NCI-H1436 treated with DMSO at 0.1 percent for 48 hours (cell line): ENCODE data around the gene CACNA2D4.

ENCODE experiments used
- DNase-seq: peaks from one replicate; lab custom pipeline; 2025; lab: John Stamatoyannopoulos, UW

Gene CACNA2D4

GRCh38 chr12:1934831-1935230 is 16.4 kb upstream of the CACNA2D4 start:
- no peak for DNase-seq

DNA sequence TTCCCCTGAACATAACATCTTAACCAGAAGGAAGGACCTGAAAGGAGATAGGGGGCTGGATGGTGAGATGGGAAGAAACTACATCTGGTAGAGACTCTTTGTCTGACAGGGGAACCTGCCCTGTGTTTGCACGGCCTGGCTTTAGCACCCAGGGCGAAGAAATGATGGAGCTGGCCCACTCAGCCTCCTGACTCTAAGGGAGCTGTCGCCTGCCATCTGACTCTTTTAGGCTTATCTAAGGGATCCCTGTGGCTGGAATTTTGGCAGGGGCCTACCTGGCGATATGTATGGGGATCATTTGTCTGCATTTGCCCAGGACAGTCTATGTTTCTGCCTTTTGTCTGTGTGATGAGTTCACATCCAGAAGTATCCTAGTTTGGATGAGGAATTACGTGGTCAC is 15.6 kb upstream of the CACNA2D4 start:
- no peak for DNase-seq

GRCh38 chr12:1933342-1934051 is 15.0 kb upstream of the CACNA2D4 start:
- peak; percentile 74 for DNase-seq

DNA sequence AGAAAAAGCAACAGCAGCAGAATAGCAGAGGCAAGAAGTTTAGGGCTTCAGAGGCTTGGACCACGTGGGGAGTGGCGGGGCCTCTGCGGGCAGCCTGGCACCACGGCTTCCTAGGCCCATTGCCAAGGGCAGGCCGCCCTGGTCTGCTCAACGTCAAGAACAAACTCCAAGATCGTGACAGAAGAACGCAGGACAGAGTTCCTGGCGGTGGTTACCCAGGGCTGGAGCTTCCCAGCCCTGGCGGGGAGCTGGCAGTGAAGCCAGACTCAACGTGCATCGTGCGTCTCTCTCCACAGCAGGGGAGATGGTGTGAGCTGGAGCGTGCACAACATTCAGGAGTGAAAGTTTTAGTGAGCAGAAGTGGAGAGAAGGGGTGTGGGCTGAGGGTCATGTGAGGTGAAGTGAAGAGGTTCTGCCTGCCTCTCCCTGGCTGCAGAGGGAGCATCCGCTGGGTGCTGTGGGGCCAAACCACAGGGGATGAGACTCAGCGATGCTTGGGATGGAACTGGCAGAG is 13.9 kb upstream of the CACNA2D4 start:
- DNase-seq = no peak

DNA sequence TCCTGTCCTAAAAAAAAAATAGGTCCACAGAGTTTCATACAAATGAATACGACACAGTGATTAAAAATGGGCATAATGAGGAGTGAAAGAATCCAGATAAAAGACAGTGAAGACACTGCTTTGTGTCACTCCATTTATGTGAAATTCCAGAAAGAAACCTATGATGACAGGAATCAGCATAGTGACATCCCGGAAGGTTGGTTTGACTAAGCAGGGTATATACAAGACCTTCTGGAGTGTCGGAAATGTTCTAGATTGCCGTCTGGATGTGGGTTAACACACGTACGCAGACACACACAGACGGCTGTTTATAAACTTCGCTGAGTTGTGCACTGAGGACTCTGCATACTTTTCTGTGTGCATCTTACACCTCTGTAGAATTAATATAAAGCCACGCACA is 13.2 kb upstream of the CACNA2D4 start:
- no peak for DNase-seq

DNA sequence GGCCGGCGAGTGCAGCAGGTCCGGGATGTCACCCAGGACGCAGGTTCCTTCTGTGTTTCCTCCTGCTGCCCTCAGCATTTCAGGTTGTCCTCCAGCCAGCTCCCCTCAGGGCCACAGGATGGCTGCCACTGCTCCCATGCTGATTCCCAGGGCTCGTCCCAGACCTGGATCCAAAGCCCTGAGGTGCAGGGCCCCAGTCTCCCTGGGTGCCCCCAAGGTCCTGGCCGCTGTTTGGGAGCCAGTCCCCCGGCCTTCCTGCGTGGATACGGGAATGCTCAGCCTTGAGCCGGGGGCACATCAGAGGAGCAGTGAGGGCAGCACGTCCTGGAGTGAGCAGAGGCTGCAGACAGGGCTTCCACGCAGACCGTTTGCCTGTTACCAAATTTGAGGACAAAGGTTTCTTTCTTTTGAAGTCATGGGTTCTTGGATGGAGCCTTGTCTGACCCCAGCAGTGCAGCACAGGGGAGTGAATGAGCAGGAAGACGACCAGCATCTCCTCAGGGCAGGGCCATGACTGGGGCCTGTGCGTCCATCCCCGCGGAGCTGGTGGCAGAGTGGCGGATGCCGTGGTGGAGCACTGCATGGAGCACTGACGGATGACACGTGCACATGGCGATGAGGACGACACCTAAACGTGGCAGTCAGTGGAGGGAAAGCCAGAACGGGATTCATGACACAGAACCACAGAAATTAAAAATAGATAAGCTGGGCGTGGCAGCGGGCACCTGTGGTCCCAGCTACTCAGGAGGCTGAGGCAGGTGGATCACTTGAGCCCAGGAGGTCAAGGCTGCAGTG is 12.5 kb upstream of the CACNA2D4 start:
- DNase-seq = no peak

- DNase-seq = no peak
Measured at GRCh38 chr12:1929985-1930802, 11.7 kb upstream of the CACNA2D4 start.

DNA sequence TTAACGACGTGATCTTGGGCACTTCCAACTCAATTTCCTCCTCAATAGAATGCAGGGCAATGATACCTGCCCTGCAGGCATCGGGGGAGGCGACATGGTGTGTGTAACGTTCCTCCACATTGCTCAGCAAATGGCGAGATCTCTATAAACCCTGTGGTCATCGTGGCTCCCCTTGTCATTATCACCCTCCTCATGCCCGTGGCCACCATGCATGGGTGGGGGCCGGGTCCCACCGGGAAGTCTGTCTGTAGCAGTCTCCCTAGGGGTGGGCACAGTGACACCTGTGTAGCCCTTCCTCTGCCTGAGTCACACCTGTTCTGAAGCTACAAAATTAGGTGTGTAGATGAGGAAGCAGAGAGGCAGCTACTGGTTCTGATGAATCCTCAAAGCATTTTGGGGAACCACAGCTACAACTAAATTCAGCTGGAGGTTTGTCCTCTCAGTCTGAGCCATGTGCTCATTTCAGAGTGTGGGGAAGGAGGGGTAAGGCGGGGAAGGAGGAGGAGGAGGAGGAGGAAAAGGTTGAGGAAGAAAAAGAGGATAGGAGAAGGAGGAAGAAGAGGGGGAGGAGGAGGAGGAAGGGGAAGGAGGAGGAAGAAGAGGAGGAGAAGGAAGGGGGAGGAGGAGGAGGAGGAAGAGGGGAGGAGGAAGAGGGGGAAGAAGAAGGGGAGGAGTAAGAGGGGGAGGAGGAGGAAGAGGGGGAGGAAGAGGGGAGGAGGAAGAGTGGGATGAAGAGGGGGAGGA is 11.0 kb upstream of the CACNA2D4 start:
- DNase-seq = no peak

DNA sequence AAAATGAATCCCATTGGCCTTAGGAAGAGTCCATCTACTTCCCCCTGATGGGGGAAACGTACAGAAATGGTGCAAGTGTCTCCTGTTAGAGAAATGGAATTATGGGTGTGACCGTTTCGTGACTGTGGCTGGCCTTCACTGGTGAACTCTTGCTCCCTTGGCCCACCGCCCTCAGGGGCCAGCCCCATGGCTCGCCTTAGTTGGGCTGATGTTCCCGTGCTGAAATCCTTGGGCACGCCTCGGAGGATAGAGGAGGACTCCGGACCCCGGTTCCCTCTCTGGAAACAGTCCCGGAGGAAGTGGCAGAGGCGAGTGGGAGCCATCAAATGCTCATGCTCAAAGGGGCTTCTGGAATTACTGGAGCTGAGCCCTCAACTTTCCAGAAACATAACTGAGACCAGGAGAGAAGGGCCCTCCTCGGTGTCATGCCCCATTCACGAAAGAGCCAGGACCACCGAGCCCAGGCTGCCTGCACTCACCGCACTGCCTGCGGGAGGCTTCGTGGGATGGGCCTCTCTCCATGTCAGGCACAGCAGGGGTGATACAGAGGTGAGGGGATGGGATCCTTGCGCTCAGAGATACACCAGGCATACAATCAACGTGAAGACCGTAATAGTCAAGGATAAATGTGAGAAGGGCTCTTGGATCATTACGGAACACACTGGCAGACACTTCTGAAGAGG is 10.1 kb upstream of the CACNA2D4 start:
- DNase-seq = no peak

GRCh38 chr12:1927751-1928351 is 9.4 kb upstream of the CACNA2D4 start:
- no peak for DNase-seq

GRCh38 chr12:1927051-1927680 is 8.7 kb upstream of the CACNA2D4 start:
- no peak for DNase-seq

DNA sequence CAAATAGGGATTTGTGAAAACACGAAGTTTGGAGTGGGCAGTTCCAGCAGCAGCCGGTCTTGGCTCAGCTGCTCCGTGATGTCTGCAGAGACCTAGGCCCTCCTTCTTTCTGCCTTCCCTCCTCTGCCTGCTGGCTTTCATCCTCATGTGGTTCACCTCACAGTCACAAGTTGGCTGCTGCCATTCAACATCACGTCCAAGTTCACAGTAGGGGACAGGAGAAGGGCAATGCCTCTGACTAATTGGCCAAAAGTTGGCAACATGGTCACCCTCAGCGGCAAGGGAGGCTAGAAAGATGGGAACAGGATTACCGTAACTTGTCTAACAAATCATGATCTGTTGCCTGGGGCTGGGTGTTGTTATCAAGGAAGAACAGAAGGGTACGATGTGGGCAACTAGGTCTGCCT is 7.8 kb upstream of the CACNA2D4 start:
- DNase-seq = no peak

DNA sequence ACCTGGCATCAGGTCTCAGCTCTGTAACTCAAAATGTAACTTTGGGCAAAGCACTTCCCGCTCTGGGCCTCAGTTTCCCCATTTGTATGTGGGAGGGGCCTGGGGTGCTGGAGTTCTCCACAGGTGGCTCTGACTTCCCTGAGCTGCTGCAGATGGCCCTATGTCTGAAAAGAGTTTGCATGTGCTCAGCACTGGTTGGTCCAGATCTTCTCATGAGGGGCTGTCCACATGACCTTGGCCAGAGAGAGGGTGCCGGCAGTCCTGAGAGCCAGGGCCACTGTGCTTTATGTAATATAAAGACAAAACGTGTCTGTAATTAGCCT is 7.2 kb upstream of the CACNA2D4 start:
- DNase-seq = no peak

DNA sequence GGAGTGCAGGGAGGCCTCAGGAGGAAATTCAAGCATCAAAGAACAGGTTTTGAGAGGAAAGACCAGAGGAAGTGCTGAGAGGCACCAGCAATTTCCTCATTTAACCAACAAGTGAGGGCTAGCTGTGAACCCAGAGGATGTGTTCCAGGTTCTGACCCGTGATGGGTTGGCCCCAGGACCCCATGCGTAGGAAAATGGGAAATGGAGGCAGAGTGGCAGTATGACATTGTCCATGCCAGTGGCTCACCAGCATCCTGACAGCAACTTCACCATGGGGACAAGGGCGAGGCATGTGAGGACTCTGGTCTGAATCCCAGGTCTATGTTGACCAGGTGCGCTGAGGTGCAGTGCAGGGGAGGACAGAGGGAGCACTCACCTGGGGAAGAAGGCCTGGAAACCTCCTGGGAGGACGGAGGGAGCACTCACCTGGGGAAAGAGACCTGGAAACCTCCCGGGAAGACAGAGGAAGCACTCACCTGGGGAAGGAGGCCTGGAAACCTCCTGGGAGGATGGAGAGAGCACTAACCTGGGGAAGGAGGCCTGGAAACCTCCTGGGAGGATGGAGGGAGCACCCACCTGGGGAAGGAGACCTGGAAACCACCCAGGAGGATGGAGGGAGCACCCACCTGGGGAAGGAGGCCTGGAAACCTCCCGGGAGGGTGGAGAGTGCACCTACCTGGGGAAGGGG is 6.7 kb upstream of the CACNA2D4 start:
- no peak for DNase-seq

DNA sequence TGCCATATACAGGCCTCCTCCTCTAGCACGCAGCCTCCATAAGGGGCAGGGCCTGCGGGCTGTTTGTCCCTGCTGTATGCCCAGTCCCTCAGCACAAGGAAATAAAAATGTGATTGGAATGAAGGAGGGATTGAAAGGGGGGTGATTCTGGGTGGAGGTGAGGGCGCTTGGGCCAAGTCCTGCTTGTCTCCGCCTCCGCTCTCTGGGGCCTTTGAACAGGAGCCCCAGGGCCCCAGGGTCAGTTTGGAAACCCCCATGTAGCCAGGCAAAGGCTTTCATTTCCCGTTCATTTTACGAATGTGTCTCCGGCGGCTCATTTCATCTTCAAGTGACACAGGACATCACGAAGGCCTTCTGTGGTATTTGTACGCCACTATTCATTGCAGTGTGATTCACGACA is 4.5 kb upstream of the CACNA2D4 start:
- DNase-seq = no peak

DNA sequence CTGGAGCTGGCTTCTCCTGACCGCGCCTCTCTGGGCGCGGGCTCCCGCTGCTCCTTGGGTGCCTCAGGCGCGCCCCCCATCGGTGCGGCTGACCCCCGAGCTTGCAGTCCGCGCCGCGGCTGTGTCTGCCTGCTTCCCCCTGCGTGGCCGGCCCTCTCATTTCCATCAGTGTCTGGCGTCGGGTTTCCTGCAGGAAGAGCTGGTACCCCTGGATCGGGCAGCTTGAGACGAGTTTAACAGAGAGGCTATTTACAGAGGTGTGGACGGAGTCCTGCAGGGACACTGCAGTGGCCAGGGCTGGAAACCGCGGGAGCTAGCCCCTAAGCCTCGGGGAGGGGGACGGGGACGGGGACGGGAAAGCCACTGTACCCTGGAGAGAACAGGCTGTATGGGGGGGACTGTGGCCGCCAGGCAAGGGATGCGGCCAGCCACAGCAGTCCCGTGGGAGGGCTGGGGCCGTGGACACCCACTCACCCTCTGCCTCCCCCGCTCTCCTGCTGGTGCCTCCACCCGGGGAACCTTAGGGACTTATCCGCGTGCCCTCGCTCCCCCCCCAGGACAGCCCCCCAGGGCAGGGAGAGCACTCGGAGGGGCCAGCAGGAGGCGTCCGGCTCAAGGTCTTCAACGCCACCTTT is 3.7 kb upstream of the CACNA2D4 start:
- DNase-seq = no peak

DNA sequence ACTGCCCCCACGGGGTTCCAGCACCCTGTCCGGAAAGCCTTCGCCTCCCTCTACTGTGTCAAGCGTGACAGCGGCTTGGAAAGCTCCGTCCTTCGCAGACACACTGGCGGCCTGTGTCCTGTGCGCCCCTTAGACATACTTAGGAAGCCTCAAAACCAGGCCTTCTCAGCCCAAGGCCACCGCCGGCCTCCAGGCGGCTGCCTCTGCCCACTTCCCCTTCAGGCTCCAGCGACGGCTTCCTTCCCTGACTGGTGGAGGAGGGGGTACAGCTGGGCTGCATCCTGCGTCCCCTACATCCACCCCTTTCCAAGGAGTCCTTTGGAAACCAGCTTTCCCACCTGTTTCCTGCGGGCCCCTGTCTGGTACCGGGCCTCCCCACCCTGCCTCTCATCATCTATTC is 2.5 kb upstream of the CACNA2D4 start:
- DNase-seq = no peak

DNA sequence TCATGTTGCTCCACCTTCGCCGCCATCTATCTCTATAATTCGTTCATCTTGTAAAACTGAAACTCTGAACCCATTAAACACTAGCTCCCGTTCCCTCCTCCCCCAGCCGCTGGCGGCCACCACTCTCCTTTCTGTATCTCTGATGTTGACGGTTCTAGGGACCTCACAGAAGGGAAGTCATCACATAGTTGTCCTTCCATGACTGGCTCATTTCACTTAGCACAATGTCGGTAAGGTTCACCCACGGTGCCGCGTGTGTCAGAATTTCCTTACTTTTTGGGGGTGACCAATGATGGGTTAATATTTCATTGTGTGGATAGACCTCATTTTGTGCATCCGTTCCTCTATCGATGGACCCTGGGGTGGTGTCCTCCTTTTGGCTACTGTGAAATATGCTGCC is 2.0 kb upstream of the CACNA2D4 start:
- no peak for DNase-seq

GRCh38 chr12:1919763-1920162 is 1.3 kb upstream of the CACNA2D4 start:
- no peak for DNase-seq
